B cell (primary cell): ENCODE measurements around the gene MRGPRX2. TPM values are rescaled to one million over a fixed set of nuclear protein-coding genes. Genes with fewer than 3 reads are reported as not detected.

Source experiments
- ATAC-seq: fragments of 200-7000 bp; cut with Tn5 transposase; one replicate; pipeline ENCODE4 v1.10.0; 2021; ENCODE audit warnings: low read depth, mild to moderate bottlenecking, moderate number of reproducible peaks, moderate library complexity
- CTCF ChIA-PET: fragments of 350-600 bp; sonication (Branson Sonifier 250); formaldehyde crosslinking; loops from one replicate; lab custom pipeline; 2021; ENCODE audit warnings: antibody characterized with exemption, inconsistent platforms; lab: Charles Lee
- POLR2A ChIA-PET: fragments of 350-600 bp; sonication (Branson Sonifier 250); formaldehyde crosslinking; loops from one replicate; lab custom pipeline; 2021; ENCODE audit warnings: antibody characterized with exemption; lab: Charles Lee
- DNase-seq: peaks from one replicate; pipeline ENCODE4 v3.0.0; 2013
- H2AFZ ChIP-seq: 2 replicates; pipeline ENCODE4 v1.6.1; 2012; ENCODE audit warnings: mild to moderate bottlenecking, low read depth, low read length; ENCODE audit not compliant: insufficient read depth, poor library complexity, severe bottlenecking
- H3K27ac ChIP-seq, 2 donors: 1 replicate in 1 of 2; 2 replicates in 1 of 2; pipeline ENCODE4 v1.5.1; 2012 to 2013; ENCODE audit warnings: low read length in 2 of 2, mild to moderate bottlenecking in 2 of 2, moderate library complexity in 1 of 2
- H3K27me3 ChIP-seq, 4 experiments: fragments of 200-600 bp in 1 of 4; sonication (generic) in 1 of 4; replicated peaks in 1 of 4; 1 replicate in 2 of 4; 2 replicates in 2 of 4; pipeline versions ENCODE4 v1.6.1 to v1.7.0; 2013 to 2016; ENCODE audit warnings: low read length in 3 of 4, mild to moderate bottlenecking in 2 of 4, mixed read lengths in 1 of 4, moderate library complexity in 1 of 4; ENCODE audit not compliant: insufficient read depth in 4 of 4, control insufficient read depth in 3 of 4; ENCODE audit errors: control extremely low read depth in 1 of 4
- H3K36me3 ChIP-seq, 2 experiments: replicated peaks in 1 of 2; 1 replicate in 1 of 2; 2 replicates in 1 of 2; pipeline versions ENCODE4 v1.6.1 to v1.7.1; 2013; ENCODE audit warnings: low read length in 1 of 2; ENCODE audit not compliant: insufficient read depth in 2 of 2, control insufficient read depth in 1 of 2; ENCODE audit errors: control extremely low read depth in 1 of 2, extremely low read depth in 1 of 2
- H3K4me1 ChIP-seq, 2 donors: fragments of 200-600 bp in 1 of 2; sonication (generic) in 1 of 2; 1 replicate in 1 of 2; 2 replicates in 1 of 2; pipeline versions ENCODE4 v1.5.1 to v1.6.1; 2013 to 2017; ENCODE audit warnings: low read length in 2 of 2; ENCODE audit not compliant: control insufficient read depth in 2 of 2, insufficient read depth in 2 of 2
- H3K4me2 ChIP-seq: replicated peaks from 2 replicates; pipeline ENCODE3; 2012; ENCODE audit warnings: mild to moderate bottlenecking, low read depth, low read length; ENCODE audit not compliant: poor library complexity, severe bottlenecking
- H3K4me3 ChIP-seq, 5 experiments: fragments of 200-600 bp in 1 of 5; sonication (generic) in 1 of 5; 1 replicate in 3 of 5; 2 replicates in 2 of 5; pipeline versions ENCODE4 v1.5.1 to v1.7.0; 2011 to 2016; ENCODE audit warnings: low read length in 4 of 5, mild to moderate bottlenecking in 4 of 5, low read depth in 2 of 5, control low read depth in 1 of 5, moderate library complexity in 1 of 5; ENCODE audit not compliant: insufficient read depth in 1 of 5; ENCODE audit errors: control extremely low read depth in 1 of 5, extremely low read depth in 1 of 5
- H3K79me2 ChIP-seq: fragments of 200-600 bp; sonication (generic); one replicate; pipeline ENCODE4 v1.6.0; 2016; ENCODE audit warnings: low read length; ENCODE audit not compliant: control insufficient read depth, insufficient read depth
- H3K9ac ChIP-seq: fragments of 200-600 bp; sonication (generic); 2 replicates; pipeline ENCODE4 v1.6.1; 2017; ENCODE audit warnings: mild to moderate bottlenecking, low read length, moderate library complexity
- H3K9me3 ChIP-seq, 3 donors: one replicate each; pipeline versions ENCODE4 v1.6.1 to v1.7.1; 2013; ENCODE audit warnings: low read length in 2 of 3; ENCODE audit not compliant: control insufficient read depth in 2 of 3, insufficient read depth in 1 of 3; ENCODE audit errors: control extremely low read depth in 1 of 3
- H4K20me1 ChIP-seq: 2 replicates; pipeline ENCODE4 v1.6.0; 2012; ENCODE audit warnings: mild to moderate bottlenecking, low read length; ENCODE audit not compliant: insufficient read depth, control insufficient read depth, poor library complexity, severe bottlenecking
- H3K27ac Mint-ChIP-seq: one replicate; pipeline ENCODE4 v1.8.0; 2021; ENCODE audit warnings: mixed read lengths
- H3K27me3 Mint-ChIP-seq: one replicate; pipeline ENCODE4 v1.8.0; 2021; ENCODE audit warnings: mixed read lengths
- H3K4me1 Mint-ChIP-seq: one replicate; pipeline ENCODE4 v1.8.0; 2021; ENCODE audit warnings: mixed read lengths
- H3K4me3 Mint-ChIP-seq: one replicate; pipeline ENCODE4 v1.8.0; 2021; ENCODE audit warnings: mixed read lengths
- H3K9me3 Mint-ChIP-seq: one replicate; pipeline ENCODE4 v1.8.0; 2022; ENCODE audit warnings: mixed read lengths; ENCODE audit not compliant: insufficient read depth
- CTCF ChIP-seq: fragments of 200-600 bp; IDR thresholded peaks from one replicate; pipeline ENCODE4 v1.8.0; 2022; ENCODE audit warnings: antibody characterized with exemption, mild to moderate bottlenecking
- EZH2 ChIP-seq: IDR thresholded peaks from 2 replicates; pipeline ENCODE4 v1.6.1; 2012; ENCODE audit warnings: borderline replicate concordance, low read depth, mild to moderate bottlenecking, moderate library complexity, low read length; ENCODE audit not compliant: insufficient read depth, poor library complexity, severe bottlenecking
- WGBS: methylation state at CpG from one replicate; pipeline ENCODE4 v1.1.5; 2013; ENCODE audit warnings: missing lambda C conversion rate; ENCODE audit not compliant: insufficient coverage; 5-methylcytosine and 5-hydroxymethylcytosine counted together
- intact Hi-C: fragments of 100-400 bp; cut with micrococcal nuclease; formaldehyde crosslinking; loops from one replicate; pipeline ENCODE4 v1.10.0; 2022
- polyA plus RNA-seq: library from polyadenylated mRNA; depleted of rRNA; stranded (reverse); fragments of >200 nt; gene quantifications from 2 replicates; pipeline ENCODE4 v1.2.3, GENCODE V29; 2012
- total RNA-seq, 2 donors: library from RNA; stranded (reverse); fragments of 120-200 nt in 1 of 2; gene quantifications; 1 replicate in 1 of 2; 2 replicates in 1 of 2; pipeline versions ENCODE4 v1.2.3 to v1.2.4, GENCODE V29; 2013 to 2022

MRGPRX2 gene
- total and polyA plus RNA-seq, 2 donors (not counting 1 experiment from before 2014, with no cell fraction given): not detected

- intact Hi-C loops: no loop called here
- TF ChIP-seq EZH2: no peak
- POLR2A ChIA-PET: no interaction called here
Observed at GRCh38 chr11:19039409-19039808, 21.1 kb downstream of the MRGPRX2 start.

GRCh38 chr11:19032990-19033389 lies 27.5 kb downstream of the MRGPRX2 start:
- no peaks in the 10 kb centered on the region for H3K9me3 ChIP-seq
- ChIA-PET CTCF (no interaction called here), POLR2A (no interaction called here)
- H3K27me3 ChIP-seq: no peaks in the 10 kb centered on the region
- no peak overlapping the region for H3K9ac ChIP-seq
- H2AFZ ChIP-seq: no peak overlapping the region
- Mint-ChIP-seq H3K4me1 (no peaks in the 10 kb centered on the region), H3K4me3 (no peak overlapping the region), H3K27me3 (peaks cover 7% of the 10 kb centered on the region), H3K9me3 (no peaks in the 10 kb centered on the region), H3K27ac (no peak overlapping the region)
- ATAC-seq: no peak
- DNase-seq: no peak
- intact Hi-C loops: no loop called here
- no CpG with 5 or more reads among the region's 2 CpGs for WGBS
- no peaks in the 10 kb centered on the region for H3K4me1 ChIP-seq
- no peaks in the 10 kb centered on the region for H3K36me3 ChIP-seq
- TF ChIP-seq EZH2 (no peak), CTCF (no peak)
- H3K27ac ChIP-seq: no peak overlapping the region
- no peaks in the 10 kb centered on the region for H4K20me1 ChIP-seq
- no peaks in the 10 kb centered on the region for H3K79me2 ChIP-seq
- H3K4me3 ChIP-seq: no peak overlapping the region
- H3K4me2 ChIP-seq: no peak overlapping the region

More at GRCh38 chr11:19039409-19039808, 21.1 kb downstream of the MRGPRX2 start:
- Histone ChIP-seq H2AFZ (no peak overlapping the region), H3K4me2 (no peak overlapping the region), H3K36me3 (no peaks in the 10 kb centered on the region), H3K9ac (no peak overlapping the region), H3K9me3 (peaks cover 2 to 12% (median 2%) of the 10 kb centered on the region in 3 donors), H3K27ac (no peak overlapping the region), H3K79me2 (no peaks in the 10 kb centered on the region), H3K4me3 (no peak overlapping the region), H3K27me3 (no peaks in the 10 kb centered on the region), H4K20me1 (no peaks in the 10 kb centered on the region), H3K4me1 (no peaks in the 10 kb centered on the region)
- H3K27me3 Mint-ChIP-seq: peaks cover 18% of the 10 kb centered on the region
- 88% methylated on average over 1 of the region's 1 CpG for WGBS
- no peaks in the 10 kb centered on the region for H3K4me1 Mint-ChIP-seq
- DNase-seq: no peak
- no peak for ATAC-seq
- no peak overlapping the region for H3K4me3 Mint-ChIP-seq
- peaks cover 11% of the 10 kb centered on the region for H3K9me3 Mint-ChIP-seq
- CTCF ChIA-PET: no interaction called here
- H3K27ac Mint-ChIP-seq: no peak overlapping the region
